Esophagus muscularis mucosa (tissue), 4 donors: ENCODE measurements around the gene INPP5J. TPM values are rescaled to one million over a fixed set of nuclear protein-coding genes. Genes with fewer than 3 reads are reported as not detected.
A peak's percentile ranks its signal among the peaks of the same experiment; 100 is the strongest.

Experiments
- DNase-seq: peaks from one replicate; pipeline ENCODE4 v3.0.0-alpha.2; 2017; ENCODE audit errors: extremely low spot score
- H3K27ac ChIP-seq, 4 donors: fragments of 200-600 bp; sonication (generic); replicated peaks in 1 of 4; 1 replicate in 3 of 4; 2 replicates in 1 of 4; pipeline ENCODE4 v1.5.1; 2016 to 2019; ENCODE audit warnings: mild to moderate bottlenecking in 1 of 4
- H3K27me3 ChIP-seq, 4 donors: fragments of 200-600 bp; sonication (generic); one replicate each; pipeline versions ENCODE4 v1.5.1 to v1.6.0; 2016 to 2019
- H3K36me3 ChIP-seq, 4 donors: fragments of 200-600 bp; sonication (generic); one replicate each; pipeline ENCODE4 v1.5.1; 2016 to 2019
- H3K4me1 ChIP-seq, 4 donors: fragments of 200-600 bp; sonication (generic); one replicate each; pipeline ENCODE4 v1.5.1; 2016 to 2019
- H3K4me3 ChIP-seq, 4 donors: fragments of 200-600 bp; sonication (generic); 1 replicate in 2 of 4; 2 replicates in 2 of 4; pipeline ENCODE4 v1.5.1; 2016 to 2019; ENCODE audit warnings: mild to moderate bottlenecking in 4 of 4, moderate library complexity in 1 of 4
- H3K9me3 ChIP-seq, 4 donors: fragments of 200-600 bp; sonication (generic); 1 replicate in 3 of 4; 2 replicates in 1 of 4; pipeline ENCODE4 v1.5.1; 2016 to 2019
- EP300 ChIP-seq: sonication (generic); formaldehyde crosslinking; IDR thresholded peaks from one replicate; pipeline ENCODE4 v1.6.1; 2017; ENCODE audit warnings: antibody characterized with exemption
- POLR2A ChIP-seq: fragments of 450-650 bp; IDR thresholded peaks from one replicate; pipeline ENCODE4 v1.6.1; 2017; ENCODE audit warnings: antibody characterized with exemption, moderate library complexity, mild to moderate bottlenecking, low read depth
- POLR2AphosphoS5 ChIP-seq, 2 donors: sonication (generic); formaldehyde crosslinking; IDR thresholded peaks; one replicate each; pipeline ENCODE4 v1.6.1; 2017; ENCODE audit warnings: antibody characterized with exemption in 2 of 2
- WGBS: methylation state at CpG from one replicate; pipeline ENCODE4 v1.1.5; 2018; 5-methylcytosine and 5-hydroxymethylcytosine counted together
- intact Hi-C: fragments of 100-400 bp; cut with DNase I; formaldehyde crosslinking; loops from one replicate; pipeline ENCODE4 v1.15.1; 2023
- total RNA-seq, 4 donors: library from RNA; depleted of rRNA; stranded (reverse); fragments of >200 nt; gene quantifications; one replicate each; pipeline versions ENCODE4 v1.1.0 to v1.2.1, GENCODE V29; 2016
- TF ChIP-seq, protein P1 (sequence below), 3 experiments: fragments of 200-600 bp in 2 of 3; fragments of 450-650 bp in 1 of 3; sonication (generic) in 2 of 3; IDR thresholded peaks; one replicate each; pipeline ENCODE4 v1.5.1; 2017 to 2019; ENCODE audit warnings: antibody characterized with exemption in 3 of 3, mild to moderate bottlenecking in 2 of 3, moderate library complexity in 1 of 3

INPP5J gene
- total RNA-seq, 4 donors from 2014 or later = 1.3 to 2.1 (median 1.8) TPM

DNA sequence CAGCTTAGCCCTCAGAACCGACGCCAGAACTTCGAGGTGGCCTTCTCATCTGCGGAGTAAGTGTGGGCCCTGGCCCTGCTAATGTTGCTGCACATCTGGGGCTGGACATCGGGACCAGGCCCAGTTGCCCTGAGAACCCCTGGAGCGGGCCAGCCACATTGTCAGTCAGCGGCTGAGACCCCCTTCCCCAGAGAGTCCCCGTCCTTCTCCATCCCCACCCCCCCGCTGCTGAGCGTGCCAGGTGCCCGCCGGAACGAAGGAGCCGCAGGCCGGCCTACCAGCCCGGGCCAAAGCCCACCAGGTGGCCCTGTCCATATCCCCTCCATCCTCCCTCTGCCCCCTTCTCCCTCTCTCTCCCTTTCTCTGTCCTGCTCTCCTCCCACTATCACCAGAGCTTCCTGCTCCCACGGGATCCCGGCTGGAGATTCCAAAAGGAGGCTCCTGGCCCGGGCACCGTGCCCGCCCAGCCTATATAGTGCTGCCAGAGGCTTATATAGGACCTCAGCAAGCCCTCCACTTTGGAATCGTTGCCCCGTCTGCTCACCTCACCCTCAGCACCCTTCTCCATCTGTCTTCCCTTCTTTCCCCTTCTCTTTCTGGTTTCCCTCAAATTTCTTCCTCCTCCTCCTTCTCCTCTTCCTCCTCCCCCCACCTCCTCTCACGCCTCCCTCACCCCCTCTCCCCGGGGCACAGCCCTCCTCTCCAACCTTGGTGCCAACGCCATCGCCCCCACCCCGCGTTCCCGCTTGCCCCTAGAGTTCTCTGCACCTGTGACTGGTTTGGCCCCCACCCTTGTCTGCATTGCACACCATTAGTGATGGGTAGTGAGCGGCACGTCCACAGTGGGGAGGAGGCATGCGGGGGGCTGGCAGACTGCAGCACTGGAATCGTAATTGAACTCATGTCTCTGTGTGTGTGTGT, 22.7 kb upstream of the INPP5J start:
- DNase-seq = no peak
- Histone ChIP-seq H3K4me1 (peaks cover 75 to 100% (median 100%) of the 10 kb centered on the region in 4 donors), H3K36me3 (peaks cover 50 to 98% (median 84%) of the 10 kb centered on the region in 4 donors), H3K9me3 (no peaks in the 10 kb centered on the region), H3K27me3 (no peaks in the 10 kb centered on the region), H3K27ac (peak overlapping the region; percentile 98 to 99 (median 99)), H3K4me3 (peak overlapping the region in 1 of 4 donors; percentile 4)
- intact Hi-C loops = no loop called here
- TF ChIP-seq EP300 (no peak), POLR2A (no peak), POLR2AphosphoS5 (IDR thresholded peaks at IDR 0.05) (no peak)
- TF ChIP-seq, protein P1, sequence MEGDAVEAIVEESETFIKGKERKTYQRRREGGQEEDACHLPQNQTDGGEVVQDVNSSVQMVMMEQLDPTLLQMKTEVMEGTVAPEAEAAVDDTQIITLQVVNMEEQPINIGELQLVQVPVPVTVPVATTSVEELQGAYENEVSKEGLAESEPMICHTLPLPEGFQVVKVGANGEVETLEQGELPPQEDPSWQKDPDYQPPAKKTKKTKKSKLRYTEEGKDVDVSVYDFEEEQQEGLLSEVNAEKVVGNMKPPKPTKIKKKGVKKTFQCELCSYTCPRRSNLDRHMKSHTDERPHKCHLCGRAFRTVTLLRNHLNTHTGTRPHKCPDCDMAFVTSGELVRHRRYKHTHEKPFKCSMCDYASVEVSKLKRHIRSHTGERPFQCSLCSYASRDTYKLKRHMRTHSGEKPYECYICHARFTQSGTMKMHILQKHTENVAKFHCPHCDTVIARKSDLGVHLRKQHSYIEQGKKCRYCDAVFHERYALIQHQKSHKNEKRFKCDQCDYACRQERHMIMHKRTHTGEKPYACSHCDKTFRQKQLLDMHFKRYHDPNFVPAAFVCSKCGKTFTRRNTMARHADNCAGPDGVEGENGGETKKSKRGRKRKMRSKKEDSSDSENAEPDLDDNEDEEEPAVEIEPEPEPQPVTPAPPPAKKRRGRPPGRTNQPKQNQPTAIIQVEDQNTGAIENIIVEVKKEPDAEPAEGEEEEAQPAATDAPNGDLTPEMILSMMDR (IDR thresholded peaks at IDR 0.05) = no peak
- WGBS = 87% methylated on average over 25 of the region's 34 CpGs

DNA sequence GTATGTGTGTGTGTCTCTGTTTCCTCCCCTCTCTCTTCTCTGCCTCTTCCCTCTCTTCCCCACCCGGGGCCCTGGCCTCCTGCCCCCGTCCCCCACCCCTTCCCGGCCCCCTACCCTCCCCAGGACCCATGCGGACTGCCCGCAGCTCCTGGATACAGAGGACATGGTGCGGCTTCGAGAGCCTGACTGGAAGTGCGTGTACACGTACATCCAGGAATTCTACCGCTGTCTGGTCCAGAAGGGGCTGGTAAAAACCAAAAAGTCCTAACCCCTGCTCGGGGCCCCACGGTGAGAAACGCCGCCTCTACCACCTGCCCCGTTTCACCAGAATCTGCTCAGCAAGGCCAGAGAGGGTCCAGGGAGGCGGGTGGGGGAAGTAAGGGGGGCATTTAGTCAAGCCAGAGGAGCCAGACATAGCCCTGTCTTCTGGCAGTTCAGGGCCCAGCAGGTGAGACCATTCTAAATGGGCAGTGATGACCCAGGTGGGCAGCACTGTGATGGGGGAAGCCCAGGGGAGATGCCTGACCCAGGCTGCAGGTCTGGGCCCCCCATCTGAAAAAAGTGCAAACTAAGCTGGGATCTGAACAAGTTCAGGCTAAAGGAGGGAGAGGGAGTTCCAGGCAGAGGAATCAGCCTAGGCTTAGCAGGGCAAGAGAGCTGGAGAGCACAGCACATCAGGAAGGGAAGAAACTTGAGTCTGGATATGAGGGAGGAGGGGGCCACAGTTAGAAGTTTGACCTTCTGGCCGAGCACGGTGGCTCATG, 21.8 kb upstream of the INPP5J start:
- no peak overlapping the region for H3K4me3 ChIP-seq
- intact Hi-C loops = no loop called here
- H3K27ac ChIP-seq = peak overlapping the region; percentile 98 to 99 (median 99)
- H3K9me3 ChIP-seq = no peaks in the 10 kb centered on the region
- H3K4me1 ChIP-seq = peaks cover 71 to 100% (median 100%) of the 10 kb centered on the region in 4 donors
- peaks cover 45 to 98% (median 80%) of the 10 kb centered on the region in 4 donors for H3K36me3 ChIP-seq
- no peak for DNase-seq
- WGBS = 87% methylated on average over 18 of the region's 18 CpGs
- H3K27me3 ChIP-seq = no peaks in the 10 kb centered on the region
- TF ChIP-seq POLR2A = no peak
- TF ChIP-seq, protein P1 (IDR thresholded peaks at IDR 0.05) = no peak
- no peak for TF ChIP-seq EP300
- TF ChIP-seq POLR2AphosphoS5 (IDR thresholded peaks at IDR 0.05) = no peak

DNA sequence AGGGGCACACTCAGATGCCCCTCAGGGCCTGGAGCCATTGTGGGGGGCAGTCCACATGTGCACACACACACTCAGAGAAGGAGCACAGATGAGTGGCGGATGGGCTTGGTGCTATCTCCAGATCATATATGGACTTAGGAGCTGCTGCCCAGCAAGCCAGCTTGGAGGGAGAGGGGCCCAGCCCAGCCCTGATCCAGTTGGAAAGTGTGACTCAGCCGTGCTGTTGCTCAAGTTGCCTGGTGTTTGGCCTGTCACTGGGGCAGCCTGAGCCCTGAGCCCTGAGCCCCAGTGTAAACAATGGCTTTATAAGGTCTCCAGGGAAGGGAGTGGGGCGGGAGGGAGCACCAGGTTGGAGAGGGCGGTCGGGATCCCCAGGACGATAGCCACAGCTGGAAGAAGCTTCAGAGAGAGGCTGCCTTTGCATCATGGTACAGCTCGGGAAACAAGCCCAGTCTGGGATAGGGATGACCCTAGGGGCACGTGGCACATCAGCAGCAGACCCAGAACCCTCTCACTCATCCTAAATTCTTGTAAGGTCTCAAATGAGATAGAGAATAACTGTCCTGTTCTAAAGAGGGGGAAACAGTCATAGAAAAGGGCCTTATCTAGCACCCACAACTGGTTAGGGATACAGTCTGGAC, 20.2 kb upstream of the INPP5J start:
- 48% methylated on average over 7 of the region's 8 CpGs for WGBS
- Histone ChIP-seq H3K4me3 (peak overlapping the region in 1 of 4 donors; percentile 90), H3K9me3 (no peaks in the 10 kb centered on the region), H3K4me1 (peaks cover 70 to 92% (median 91%) of the 10 kb centered on the region in 4 donors), H3K27ac (peak overlapping the region; percentile 98 to 99 (median 99)), H3K27me3 (no peaks in the 10 kb centered on the region), H3K36me3 (peaks cover 30 to 82% (median 63%) of the 10 kb centered on the region in 4 donors)
- TF ChIP-seq, protein P1 (IDR thresholded peaks at IDR 0.05) = no peak
- TF ChIP-seq POLR2A (peak; percentile 10), EP300 (peak; percentile 24), POLR2AphosphoS5 (IDR thresholded peaks at IDR 0.05) (peak in 1 of 2 donors; percentile 97)
- intact Hi-C loops = no loop called here
- DNase-seq = peak; percentile 97

DNA sequence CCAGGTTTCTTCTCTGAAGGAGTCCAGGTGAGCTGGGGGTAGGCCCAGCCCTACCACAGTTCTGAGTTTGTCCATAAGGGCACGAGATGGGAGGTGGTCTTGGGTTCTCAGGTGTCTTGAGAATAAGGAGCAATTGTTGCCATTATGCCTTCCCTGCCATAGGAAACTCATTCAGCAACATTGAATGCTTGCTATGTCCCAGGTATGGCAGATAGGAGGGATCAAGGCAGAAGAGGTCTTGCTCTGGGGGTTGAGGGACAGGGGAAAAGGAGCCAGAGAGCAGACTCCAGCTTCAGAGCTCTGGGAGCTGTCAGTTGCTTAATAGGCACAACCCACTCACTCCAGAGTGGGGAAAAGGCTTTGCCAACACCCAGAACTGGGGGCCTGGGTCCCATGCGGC, 19.7 kb upstream of the INPP5J start:
- Histone ChIP-seq H3K27ac (peak overlapping the region; percentile 98 to 99 (median 99)), H3K27me3 (no peaks in the 10 kb centered on the region), H3K4me1 (peaks cover 68 to 90% (median 89%) of the 10 kb centered on the region in 4 donors), H3K4me3 (peak overlapping the region in 1 of 4 donors; percentile 90), H3K36me3 (peaks cover 25 to 77% (median 58%) of the 10 kb centered on the region in 4 donors), H3K9me3 (no peaks in the 10 kb centered on the region)
- intact Hi-C loops = no loop called here
- no peak for DNase-seq
- 34% methylated on average over 2 of the region's 2 CpGs for WGBS
- TF ChIP-seq EP300 = no peak
- TF ChIP-seq POLR2A = no peak
- TF ChIP-seq, protein P1 (IDR thresholded peaks at IDR 0.05) = no peak
- TF ChIP-seq POLR2AphosphoS5 (IDR thresholded peaks at IDR 0.05) = no peak
